ENCODE results near the gene CCR9.

- TF ChIP-seq, protein P1, sequence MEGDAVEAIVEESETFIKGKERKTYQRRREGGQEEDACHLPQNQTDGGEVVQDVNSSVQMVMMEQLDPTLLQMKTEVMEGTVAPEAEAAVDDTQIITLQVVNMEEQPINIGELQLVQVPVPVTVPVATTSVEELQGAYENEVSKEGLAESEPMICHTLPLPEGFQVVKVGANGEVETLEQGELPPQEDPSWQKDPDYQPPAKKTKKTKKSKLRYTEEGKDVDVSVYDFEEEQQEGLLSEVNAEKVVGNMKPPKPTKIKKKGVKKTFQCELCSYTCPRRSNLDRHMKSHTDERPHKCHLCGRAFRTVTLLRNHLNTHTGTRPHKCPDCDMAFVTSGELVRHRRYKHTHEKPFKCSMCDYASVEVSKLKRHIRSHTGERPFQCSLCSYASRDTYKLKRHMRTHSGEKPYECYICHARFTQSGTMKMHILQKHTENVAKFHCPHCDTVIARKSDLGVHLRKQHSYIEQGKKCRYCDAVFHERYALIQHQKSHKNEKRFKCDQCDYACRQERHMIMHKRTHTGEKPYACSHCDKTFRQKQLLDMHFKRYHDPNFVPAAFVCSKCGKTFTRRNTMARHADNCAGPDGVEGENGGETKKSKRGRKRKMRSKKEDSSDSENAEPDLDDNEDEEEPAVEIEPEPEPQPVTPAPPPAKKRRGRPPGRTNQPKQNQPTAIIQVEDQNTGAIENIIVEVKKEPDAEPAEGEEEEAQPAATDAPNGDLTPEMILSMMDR (conservative IDR thresholded peaks at IDR 0.05; ENCODE audit: low read length) = no peak
- TF ChIP-seq EZH2phosphoT487 (IDR thresholded peaks at IDR 0.05; ENCODE audit: borderline replicate concordance, low read depth, low read length) = no peak
These were observed 45.8 kb downstream of the CCR9 start for GRCh38 chr3:45932112-45932511.

Measured in OCI-LY7 (cell line).